SH-SY5Y (cell line): ENCODE results near the gene FAM47E.

Experiments
- GATA2 ChIP-seq: IDR thresholded peaks from 2 replicates; pipeline ENCODE4 v1.6.1; 2011; ENCODE audit warnings: mild to moderate bottlenecking, low read depth, low read length
- GATA3 ChIP-seq: IDR thresholded peaks from 2 replicates; pipeline ENCODE4 v1.6.1; 2011; ENCODE audit warnings: low read depth, mild to moderate bottlenecking, low read length, moderate library complexity

DNA sequence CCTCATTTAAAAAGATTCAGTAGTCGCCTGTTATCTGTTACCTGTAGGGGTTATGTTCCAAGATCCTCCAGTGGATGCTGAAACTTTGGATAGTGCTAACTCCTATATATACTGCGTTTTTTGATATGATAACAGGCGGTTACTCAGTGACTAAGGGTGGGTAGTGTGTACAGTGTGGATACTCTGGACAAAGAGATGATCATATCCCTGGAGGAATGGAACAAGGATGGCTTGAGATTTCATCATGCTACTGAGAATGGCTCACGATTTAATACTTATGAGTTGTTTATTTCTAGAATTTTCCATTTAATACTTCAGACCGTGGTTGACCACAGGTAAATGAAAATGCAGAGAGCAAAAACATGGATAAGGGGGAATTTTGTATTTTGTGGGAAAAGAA lies 21.5 kb downstream of the FAM47E start:
- TF ChIP-seq GATA2 (no peak), GATA3 (no peak)
